HG03575 (cell line): ENCODE data around the gene PPP1R14D.

Source experiments
- ATAC-seq: cut with Tn5 transposase; IDR thresholded peaks from one replicate; pipeline ENCODE4 v1.9.1; 2021; ENCODE audit not compliant: unreplicated experiment, insufficient number of reproducible peaks, low FRiP score; ENCODE audit errors: extremely low read depth

Gene PPP1R14D

DNA sequence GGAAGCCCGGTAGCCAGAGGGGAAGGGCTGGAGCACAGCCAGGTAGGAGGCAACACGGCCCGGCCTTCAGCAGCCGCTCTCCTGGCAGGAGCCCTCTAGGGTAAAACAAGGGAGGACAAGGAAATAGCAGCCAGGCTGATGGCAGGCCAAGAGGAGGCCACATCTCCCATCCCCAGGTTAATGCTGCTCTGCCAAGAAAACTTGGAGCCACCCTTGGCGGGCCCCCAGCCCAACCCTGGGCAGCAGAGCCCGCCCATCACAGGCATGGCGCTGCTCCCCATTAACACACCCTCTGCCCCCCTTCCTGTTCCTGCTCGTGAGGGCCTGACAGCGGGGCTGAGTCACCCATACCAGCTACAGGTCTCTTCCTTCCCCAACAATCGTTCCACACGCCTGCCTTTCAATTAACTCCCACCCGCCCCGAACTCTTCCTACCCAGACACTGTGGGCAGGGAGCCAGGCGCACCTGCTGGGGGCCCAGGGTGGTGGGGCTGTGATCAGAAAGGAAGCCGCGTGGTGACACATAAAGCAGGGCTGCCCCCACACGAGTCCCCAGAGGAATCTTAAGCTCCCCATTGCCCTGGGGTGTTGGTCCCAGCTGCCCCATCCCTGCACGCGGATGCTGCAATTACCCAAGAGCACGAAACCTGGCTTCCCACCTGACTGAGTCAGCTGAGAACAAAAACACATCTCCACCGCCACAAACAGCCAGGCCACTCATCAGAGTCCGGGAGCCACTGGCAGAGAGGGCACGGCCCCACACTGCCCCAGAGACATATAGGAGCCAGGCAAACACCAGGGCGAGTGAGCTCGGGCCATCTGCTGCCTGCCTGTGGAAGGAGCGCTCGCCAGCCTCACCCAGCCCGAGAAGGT is 59.0 kb downstream of the PPP1R14D start, which contains the start of gene C15orf62:
C15orf62 (plus strand) TSS at position 707 of the 873 bp plus-strand sequence. CDS start 516 bp downstream, outside the sequence.
- ATAC-seq = no peak

DNA sequence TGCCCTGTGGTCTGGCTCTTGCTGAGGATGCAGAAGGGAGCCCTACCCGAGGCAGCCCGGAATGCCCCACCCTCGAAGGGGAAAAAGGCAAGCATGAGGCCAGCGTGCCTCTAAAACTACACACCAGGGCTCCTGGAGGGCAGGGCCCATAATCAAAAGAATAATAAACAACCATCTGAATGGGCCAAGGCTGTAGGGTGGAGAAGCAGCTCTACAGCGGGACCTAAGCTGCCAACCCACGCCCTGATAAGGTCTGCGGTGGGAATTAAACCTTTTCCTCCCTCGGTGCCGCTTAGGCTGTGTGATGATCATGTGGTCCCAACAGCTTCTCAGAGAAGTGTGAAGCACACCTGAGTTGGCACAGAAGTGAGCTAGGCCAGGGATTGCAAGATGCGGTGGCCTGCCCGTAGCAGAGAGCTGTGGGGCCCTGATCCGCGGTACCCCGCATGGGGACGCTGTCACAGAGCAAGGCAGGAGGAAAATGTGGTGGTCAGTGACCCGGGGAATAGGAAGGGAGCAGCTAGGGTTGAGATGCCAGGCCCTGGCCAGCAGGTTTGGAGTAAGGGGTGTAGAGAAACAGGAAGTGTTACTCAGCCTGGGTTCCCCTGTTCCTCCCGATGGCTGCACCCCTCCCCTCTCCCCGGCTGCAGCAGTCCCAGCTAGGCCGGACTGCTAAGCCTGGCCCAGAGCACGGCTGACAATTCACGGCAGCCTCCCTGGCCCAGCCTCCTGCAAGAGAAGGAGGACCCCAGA is 59.8 kb downstream of the PPP1R14D start:
- ATAC-seq = no peak

DNA sequence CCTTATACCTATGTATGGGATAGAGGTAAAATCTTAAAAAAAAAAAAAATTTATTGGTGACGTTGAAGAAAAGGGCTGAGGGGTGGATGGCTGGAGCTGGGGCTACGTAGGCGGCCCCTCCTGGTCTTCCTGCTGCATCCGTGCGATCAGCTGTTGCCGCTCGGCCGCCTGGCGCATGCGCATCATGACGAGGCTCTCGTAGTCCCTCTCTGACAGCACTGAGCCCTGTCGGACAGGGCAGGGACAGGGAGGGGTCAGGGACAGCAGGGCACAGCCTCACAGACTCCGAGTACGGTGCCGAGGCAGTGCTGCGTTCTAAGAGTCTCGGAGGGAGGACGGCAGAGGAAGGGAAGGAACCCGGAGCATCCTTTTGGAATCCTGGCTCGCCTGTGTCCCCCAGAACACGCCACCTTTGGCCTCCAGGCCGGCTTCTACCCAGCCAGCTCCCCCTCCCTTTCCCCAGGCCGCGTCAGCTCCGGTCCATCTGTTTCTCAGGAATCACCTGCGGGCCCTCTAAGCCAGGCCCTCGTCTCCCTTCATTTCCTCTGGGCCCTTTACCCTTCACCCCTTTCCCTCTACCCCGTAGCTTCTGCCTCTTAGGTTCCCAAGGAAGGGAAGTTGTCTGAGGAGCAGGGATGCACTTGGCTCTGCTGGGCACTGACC is 60.5 kb downstream of the PPP1R14D start:
- ATAC-seq = no peak

DNA sequence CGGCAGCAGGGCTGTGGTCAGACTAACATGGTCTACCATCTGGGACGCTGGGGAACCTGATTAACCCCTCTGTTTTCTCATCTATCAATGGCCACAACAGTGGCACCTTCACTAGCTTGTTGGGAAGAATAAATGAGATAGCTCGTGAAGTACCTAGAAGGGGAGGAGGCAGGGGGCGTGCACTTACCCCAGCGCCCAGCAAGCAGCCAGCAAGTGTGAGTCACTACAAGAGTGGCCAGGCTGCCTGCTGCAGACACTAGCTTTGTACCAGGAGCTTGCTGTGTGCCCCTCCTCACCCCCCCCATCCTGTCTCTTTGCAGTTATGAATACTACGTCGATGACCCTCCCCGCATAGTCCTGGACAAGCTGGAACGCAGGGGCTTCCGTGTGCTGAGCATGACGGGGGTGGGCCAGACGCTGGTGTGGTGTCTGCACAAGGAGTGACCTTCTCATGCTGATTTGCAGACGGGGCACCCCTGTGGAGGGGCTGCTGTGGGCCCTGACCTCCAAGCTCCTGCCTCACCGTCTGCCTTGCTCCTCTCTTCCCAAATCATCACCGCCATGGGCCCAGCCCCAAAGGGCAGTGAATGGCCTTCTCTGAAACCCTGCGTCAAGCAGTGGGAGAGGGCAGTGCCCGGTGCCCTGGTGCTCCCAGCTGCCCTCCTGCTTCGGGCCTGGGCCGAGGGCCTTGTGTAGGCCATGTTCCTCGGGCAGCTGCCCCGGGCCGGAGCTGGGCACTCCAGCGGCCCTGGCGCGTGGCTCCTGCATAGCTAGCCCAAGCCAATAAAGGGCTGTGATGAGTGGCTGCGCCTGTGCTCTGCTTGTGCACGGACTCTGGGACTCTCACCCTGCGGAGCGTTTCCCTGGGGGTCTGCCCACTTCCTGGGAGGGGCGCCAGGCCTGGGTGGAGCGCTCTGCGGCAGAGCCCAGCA is 61.3 kb downstream of the PPP1R14D start:
- no peak for ATAC-seq

DNA sequence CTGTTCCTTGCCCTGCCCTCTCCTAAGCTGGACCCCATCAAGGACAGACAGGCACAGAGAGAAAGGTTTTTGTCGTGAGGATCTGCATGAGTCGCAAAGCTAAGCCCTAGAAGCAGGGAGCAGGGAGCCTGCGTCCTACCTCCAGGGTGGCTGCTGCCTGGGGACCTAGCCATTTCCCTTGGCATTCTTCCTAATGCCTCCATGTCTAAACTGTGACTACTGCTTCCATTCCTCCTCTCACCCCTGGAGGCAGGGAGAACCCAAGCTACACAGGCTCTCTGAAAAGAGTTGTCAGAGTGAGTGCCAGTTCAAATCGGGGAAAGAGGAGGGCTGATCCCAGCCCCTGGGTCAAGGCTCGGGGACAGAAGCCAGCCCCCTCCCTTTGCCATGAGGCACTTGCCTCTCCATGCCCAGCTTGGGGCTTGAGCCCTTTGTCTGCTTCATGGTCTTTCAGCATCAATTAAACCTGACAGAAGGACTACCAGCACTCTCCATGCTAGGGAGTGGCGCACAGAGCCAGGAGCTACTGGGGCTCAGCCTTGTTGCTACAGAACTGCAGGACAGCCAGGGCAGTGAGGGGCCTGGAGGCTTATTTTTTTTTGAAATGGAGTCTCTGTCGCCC is 62.2 kb downstream of the PPP1R14D start:
- no peak for ATAC-seq
